ENCODE data around the gene DMPK.

DNA sequence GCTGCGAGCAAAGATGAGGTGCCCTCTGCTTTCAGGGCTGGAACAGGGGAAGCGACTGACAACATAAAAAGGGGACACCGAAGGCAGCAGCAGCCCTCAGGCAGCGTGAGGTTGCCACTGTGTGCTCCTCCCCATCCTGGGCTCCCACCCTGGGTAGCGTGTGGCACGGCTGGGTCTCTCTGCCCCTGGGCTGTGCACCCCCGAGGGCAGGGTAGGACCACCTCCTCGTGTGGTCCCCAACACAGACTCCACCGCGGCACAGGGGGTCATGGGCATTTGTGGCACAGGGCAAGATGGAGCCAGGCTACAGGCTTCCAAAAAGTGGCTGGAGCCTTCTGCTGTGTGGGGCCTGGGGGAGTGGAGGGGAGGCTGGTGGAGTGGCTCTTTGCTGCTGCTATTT lies 39.3 kb upstream of the DMPK start:
- TF ChIP-seq, protein P1, sequence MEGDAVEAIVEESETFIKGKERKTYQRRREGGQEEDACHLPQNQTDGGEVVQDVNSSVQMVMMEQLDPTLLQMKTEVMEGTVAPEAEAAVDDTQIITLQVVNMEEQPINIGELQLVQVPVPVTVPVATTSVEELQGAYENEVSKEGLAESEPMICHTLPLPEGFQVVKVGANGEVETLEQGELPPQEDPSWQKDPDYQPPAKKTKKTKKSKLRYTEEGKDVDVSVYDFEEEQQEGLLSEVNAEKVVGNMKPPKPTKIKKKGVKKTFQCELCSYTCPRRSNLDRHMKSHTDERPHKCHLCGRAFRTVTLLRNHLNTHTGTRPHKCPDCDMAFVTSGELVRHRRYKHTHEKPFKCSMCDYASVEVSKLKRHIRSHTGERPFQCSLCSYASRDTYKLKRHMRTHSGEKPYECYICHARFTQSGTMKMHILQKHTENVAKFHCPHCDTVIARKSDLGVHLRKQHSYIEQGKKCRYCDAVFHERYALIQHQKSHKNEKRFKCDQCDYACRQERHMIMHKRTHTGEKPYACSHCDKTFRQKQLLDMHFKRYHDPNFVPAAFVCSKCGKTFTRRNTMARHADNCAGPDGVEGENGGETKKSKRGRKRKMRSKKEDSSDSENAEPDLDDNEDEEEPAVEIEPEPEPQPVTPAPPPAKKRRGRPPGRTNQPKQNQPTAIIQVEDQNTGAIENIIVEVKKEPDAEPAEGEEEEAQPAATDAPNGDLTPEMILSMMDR (IDR thresholded peaks at IDR 0.05; ENCODE audit: poor library complexity) = no peak
- no peak for TF ChIP-seq EZH2phosphoT487 (IDR thresholded peaks at IDR 0.05; ENCODE audit: low read depth, severe bottlenecking, unreplicated experiment)
